Fibroblast of lung (primary cell): ENCODE data around the gene BRME1.

Source experiments
- EZH2 ChIP-seq: IDR thresholded peaks from 2 replicates; pipeline ENCODE4 v1.5.1; 2012; ENCODE audit warnings: low read length, control low read depth, mild to moderate bottlenecking; ENCODE audit errors: missing control alignments
- TF ChIP-seq, protein P1 (sequence below), 2 donors: IDR thresholded peaks in 1 of 2; conservative IDR thresholded peaks in 1 of 2; 1 replicate in 1 of 2; 2 replicates in 1 of 2; pipeline ENCODE4 v1.5.1; 2011 to 2012; ENCODE audit warnings: low read length in 2 of 2, control low read depth in 1 of 2, inconsistent platforms in 1 of 2, low read depth in 1 of 2, mild to moderate bottlenecking in 1 of 2

DNA sequence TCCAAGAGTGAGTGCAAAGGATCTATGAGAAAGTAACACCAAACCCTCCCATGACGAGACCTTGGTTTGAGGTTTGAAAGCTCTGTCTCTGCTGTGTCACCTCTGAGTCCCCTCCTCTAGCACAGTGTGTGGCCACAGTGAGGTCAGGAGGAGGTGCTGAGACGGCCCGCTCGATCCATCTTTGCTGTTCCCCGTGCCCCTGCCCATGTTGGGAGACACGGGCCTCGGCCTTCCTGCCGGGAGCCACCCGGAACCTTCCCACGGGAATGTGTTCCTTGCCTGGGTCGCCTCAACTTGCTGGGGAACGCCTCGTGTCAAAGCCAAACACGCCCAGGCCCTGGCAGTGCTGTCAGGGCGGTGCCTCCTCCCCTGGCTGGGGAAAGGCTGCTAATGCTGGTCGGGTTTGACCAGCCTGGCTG is 18.9 kb downstream of the BRME1 start:
- TF ChIP-seq, protein P1, sequence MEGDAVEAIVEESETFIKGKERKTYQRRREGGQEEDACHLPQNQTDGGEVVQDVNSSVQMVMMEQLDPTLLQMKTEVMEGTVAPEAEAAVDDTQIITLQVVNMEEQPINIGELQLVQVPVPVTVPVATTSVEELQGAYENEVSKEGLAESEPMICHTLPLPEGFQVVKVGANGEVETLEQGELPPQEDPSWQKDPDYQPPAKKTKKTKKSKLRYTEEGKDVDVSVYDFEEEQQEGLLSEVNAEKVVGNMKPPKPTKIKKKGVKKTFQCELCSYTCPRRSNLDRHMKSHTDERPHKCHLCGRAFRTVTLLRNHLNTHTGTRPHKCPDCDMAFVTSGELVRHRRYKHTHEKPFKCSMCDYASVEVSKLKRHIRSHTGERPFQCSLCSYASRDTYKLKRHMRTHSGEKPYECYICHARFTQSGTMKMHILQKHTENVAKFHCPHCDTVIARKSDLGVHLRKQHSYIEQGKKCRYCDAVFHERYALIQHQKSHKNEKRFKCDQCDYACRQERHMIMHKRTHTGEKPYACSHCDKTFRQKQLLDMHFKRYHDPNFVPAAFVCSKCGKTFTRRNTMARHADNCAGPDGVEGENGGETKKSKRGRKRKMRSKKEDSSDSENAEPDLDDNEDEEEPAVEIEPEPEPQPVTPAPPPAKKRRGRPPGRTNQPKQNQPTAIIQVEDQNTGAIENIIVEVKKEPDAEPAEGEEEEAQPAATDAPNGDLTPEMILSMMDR (conservative IDR thresholded peaks at IDR 0.05 in 1 of 2, IDR thresholded peaks at IDR 0.05 in 1 of 2; ENCODE audit: low read depth in 1 of 2, low read length in 2 of 2): no peak
- TF ChIP-seq EZH2: no peak
